ENCODE measurements around the gene LRRC8C. TPM values are rescaled to one million over a fixed set of nuclear protein-coding genes. Genes with fewer than 3 reads are reported as not detected.

The LRRC8C gene
- total and polyA plus RNA-seq, 2 experiments from 2014 or later = 0.89 to 3.9 TPM

DNA sequence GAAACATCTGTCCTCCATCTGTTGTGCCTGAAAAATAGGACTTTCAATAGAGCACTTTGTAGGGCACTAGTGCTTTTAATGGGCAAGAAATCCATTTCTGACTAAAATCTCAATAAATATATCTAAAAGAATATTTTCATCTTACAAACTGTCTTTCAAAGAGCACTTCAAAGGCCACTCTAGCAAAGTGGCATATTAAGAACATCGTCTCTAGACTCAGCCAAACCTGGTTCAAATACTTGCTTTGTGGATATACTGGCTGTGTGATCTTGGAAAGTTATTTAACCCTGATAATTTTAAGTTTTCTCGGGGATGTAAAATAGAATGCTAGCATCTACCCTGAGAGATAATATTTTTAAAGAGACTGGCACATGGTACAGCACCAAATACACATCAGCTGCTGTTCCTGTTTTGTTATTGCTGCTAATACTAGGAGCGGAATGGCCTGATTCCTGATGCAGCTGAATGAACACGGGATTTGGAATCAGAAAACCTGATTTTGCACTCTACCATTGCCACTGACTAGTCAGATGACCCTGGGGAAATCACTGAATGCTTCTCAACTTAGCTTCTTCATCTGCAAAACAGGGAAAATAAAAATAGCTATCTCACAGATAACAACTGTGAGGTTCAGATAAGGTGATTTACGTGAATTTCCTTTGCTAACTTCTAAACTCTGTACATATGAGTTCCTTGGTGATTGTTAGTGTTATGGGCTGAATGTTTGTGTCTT lies 25.2 kb upstream of the LRRC8C start:
- no peaks in the 10 kb centered on the region for H3K79me2 ChIP-seq (replicated peaks; ENCODE audit: insufficient read depth)
- Mint-ChIP-seq H3K27ac (no peak overlapping the region), H3K4me3 (no peak overlapping the region), H3K9me3 (no peaks in the 10 kb centered on the region; the same call in 2 of the 3 replicates), H3K36me3 (ENCODE audit: low read depth) (no peaks in the 10 kb centered on the region; the same call in 2 of the 3 replicates), H3K27me3 (ENCODE audit: insufficient read depth, low read depth, poor library complexity) (peaks cover 2% of the 10 kb centered on the region), H3K4me1 (peaks cover 10% of the 10 kb centered on the region)
- TF ChIP-seq EZH2 (IDR thresholded peaks at IDR 0.05; ENCODE audit: low read depth, unreplicated experiment) = no peak
- no peak for TF ChIP-seq CREB1 (CRISPR knock-in tag; IDR thresholded peaks at IDR 0.05; ENCODE audit: low read depth)
- TF ChIP-seq, protein P1, sequence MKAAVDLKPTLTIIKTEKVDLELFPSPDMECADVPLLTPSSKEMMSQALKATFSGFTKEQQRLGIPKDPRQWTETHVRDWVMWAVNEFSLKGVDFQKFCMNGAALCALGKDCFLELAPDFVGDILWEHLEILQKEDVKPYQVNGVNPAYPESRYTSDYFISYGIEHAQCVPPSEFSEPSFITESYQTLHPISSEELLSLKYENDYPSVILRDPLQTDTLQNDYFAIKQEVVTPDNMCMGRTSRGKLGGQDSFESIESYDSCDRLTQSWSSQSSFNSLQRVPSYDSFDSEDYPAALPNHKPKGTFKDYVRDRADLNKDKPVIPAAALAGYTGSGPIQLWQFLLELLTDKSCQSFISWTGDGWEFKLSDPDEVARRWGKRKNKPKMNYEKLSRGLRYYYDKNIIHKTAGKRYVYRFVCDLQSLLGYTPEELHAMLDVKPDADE (IDR thresholded peaks at IDR 0.05) = no peak
- H3K27me3 ChIP-seq (ENCODE audit: insufficient read depth) = no peaks in the 10 kb centered on the region
- no peaks in the 10 kb centered on the region for H3K36me3 ChIP-seq (ENCODE audit: insufficient read depth)
- no peak overlapping the region for H2AFZ ChIP-seq
- no peak overlapping the region for H3K4me2 ChIP-seq
- DNase-seq (ENCODE audit: low spot score) = no peak
- peaks cover 11% of the 10 kb centered on the region; the same call in 1 of the 2 replicates for H3K4me1 ChIP-seq (ENCODE audit: insufficient read depth)
- H3F3A ChIP-seq (replicated peaks; ENCODE audit: low read depth) = no peaks in the 10 kb centered on the region
- no peak overlapping the region for H3K27ac ChIP-seq (ENCODE audit: low read depth)
- H4K20me1 ChIP-seq (replicated peaks; ENCODE audit: insufficient read depth) = no peaks in the 10 kb centered on the region
- no peaks in the 10 kb centered on the region for H3K9me2 ChIP-seq (ENCODE audit: insufficient read depth)
- H3K4me3 ChIP-seq = no peak overlapping the region
- ATAC-seq = no peak

DNA sequence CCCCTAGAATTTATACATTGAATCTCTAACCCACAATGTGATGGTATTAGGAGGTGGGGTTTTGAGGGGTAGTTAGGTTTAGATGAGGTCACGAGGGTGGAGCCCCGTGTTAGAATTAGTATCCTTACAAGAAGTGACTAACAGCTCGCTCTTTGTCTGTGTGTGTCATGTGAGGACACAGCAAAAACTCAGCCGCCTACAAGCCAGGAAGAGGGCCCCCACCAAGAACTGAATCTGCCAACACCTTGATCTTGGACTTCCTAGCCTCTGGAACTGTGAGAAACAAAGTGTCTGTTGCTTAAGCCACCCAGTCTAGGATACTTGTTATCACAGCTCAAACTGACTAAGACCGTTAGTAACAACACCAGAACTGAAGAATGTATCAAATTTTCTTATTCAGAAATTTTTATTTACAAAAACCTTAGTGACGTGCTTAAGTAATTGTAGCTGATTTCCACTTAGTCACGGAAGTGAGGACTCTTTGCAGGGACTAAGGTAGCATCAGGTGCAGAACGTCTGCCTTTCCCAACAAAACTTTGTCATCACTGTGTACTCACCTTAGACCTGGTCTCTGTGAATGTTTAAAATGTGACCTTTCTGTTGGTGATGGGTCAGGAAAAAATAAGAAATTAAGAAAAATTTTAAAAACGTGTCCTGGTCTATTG lies 24.5 kb upstream of the LRRC8C start:
- H3K27ac ChIP-seq (ENCODE audit: low read depth) = no peak overlapping the region
- ATAC-seq (no peak; the same call in 2 of the 3 replicates), DNase-seq (ENCODE audit: low spot score) (no peak)
- Mint-ChIP-seq H3K27me3 (ENCODE audit: insufficient read depth, low read depth, poor library complexity) (peaks cover 2% of the 10 kb centered on the region), H3K9me3 (no peaks in the 10 kb centered on the region; the same call in 2 of the 3 replicates), H3K4me3 (no peak overlapping the region), H3K27ac (no peak overlapping the region), H3K4me1 (peaks cover 10% of the 10 kb centered on the region), H3K36me3 (ENCODE audit: low read depth) (no peaks in the 10 kb centered on the region; the same call in 2 of the 3 replicates)
- H3K36me3 ChIP-seq (ENCODE audit: insufficient read depth) = no peaks in the 10 kb centered on the region
- H3K4me2 ChIP-seq = no peak overlapping the region
- no peaks in the 10 kb centered on the region for H3K27me3 ChIP-seq (ENCODE audit: insufficient read depth)
- no peaks in the 10 kb centered on the region for H3F3A ChIP-seq (replicated peaks; ENCODE audit: low read depth)
- no peaks in the 10 kb centered on the region for H4K20me1 ChIP-seq (replicated peaks; ENCODE audit: insufficient read depth)
- H2AFZ ChIP-seq = no peak overlapping the region
- no peaks in the 10 kb centered on the region for H3K79me2 ChIP-seq (replicated peaks; ENCODE audit: insufficient read depth)
- no peaks in the 10 kb centered on the region for H3K9me2 ChIP-seq (ENCODE audit: insufficient read depth)
- peaks cover 11% of the 10 kb centered on the region; the same call in 1 of the 2 replicates for H3K4me1 ChIP-seq (ENCODE audit: insufficient read depth)
- H3K4me3 ChIP-seq = no peak overlapping the region
- TF ChIP-seq JUNB (IDR thresholded peaks at IDR 0.05; ENCODE audit: unreplicated experiment) = no peak
- TF ChIP-seq EZH2phosphoT487 (IDR thresholded peaks at IDR 0.05; ENCODE audit: unreplicated experiment) = no peak
- TF ChIP-seq, protein P2, sequence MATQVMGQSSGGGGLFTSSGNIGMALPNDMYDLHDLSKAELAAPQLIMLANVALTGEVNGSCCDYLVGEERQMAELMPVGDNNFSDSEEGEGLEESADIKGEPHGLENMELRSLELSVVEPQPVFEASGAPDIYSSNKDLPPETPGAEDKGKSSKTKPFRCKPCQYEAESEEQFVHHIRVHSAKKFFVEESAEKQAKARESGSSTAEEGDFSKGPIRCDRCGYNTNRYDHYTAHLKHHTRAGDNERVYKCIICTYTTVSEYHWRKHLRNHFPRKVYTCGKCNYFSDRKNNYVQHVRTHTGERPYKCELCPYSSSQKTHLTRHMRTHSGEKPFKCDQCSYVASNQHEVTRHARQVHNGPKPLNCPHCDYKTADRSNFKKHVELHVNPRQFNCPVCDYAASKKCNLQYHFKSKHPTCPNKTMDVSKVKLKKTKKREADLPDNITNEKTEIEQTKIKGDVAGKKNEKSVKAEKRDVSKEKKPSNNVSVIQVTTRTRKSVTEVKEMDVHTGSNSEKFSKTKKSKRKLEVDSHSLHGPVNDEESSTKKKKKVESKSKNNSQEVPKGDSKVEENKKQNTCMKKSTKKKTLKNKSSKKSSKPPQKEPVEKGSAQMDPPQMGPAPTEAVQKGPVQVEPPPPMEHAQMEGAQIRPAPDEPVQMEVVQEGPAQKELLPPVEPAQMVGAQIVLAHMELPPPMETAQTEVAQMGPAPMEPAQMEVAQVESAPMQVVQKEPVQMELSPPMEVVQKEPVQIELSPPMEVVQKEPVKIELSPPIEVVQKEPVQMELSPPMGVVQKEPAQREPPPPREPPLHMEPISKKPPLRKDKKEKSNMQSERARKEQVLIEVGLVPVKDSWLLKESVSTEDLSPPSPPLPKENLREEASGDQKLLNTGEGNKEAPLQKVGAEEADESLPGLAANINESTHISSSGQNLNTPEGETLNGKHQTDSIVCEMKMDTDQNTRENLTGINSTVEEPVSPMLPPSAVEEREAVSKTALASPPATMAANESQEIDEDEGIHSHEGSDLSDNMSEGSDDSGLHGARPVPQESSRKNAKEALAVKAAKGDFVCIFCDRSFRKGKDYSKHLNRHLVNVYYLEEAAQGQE (IDR thresholded peaks at IDR 0.05; ENCODE audit: unreplicated experiment) = no peak
- TF ChIP-seq ZNF331 (CRISPR knock-in tag; IDR thresholded peaks at IDR 0.05; ENCODE audit: low read depth) = no peak
- TF ChIP-seq EZH2 (IDR thresholded peaks at IDR 0.05; ENCODE audit: low read depth, unreplicated experiment) = no peak
- TF ChIP-seq ZNF114 (CRISPR knock-in tag; IDR thresholded peaks at IDR 0.05) = no peak
- no peak for TF ChIP-seq NANOG (IDR thresholded peaks at IDR 0.05; ENCODE audit: borderline replicate concordance)
- TF ChIP-seq, protein P3, sequence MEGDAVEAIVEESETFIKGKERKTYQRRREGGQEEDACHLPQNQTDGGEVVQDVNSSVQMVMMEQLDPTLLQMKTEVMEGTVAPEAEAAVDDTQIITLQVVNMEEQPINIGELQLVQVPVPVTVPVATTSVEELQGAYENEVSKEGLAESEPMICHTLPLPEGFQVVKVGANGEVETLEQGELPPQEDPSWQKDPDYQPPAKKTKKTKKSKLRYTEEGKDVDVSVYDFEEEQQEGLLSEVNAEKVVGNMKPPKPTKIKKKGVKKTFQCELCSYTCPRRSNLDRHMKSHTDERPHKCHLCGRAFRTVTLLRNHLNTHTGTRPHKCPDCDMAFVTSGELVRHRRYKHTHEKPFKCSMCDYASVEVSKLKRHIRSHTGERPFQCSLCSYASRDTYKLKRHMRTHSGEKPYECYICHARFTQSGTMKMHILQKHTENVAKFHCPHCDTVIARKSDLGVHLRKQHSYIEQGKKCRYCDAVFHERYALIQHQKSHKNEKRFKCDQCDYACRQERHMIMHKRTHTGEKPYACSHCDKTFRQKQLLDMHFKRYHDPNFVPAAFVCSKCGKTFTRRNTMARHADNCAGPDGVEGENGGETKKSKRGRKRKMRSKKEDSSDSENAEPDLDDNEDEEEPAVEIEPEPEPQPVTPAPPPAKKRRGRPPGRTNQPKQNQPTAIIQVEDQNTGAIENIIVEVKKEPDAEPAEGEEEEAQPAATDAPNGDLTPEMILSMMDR (conservative IDR thresholded peaks at IDR 0.05; ENCODE audit: low read depth in 2 of 2) = no peak

All from GM23338 (cell line).